NT2/D1 (cell line): Measurements from ENCODE around the gene RHBDF1.

ENCODE experiments used
- DNase-seq: peaks from one replicate; pipeline ENCODE4 v3.0.0-alpha.2; 2011; ENCODE audit warnings: low read depth, low spot score
- H3K27me3 ChIP-seq: 2 replicates; pipeline ENCODE4 v1.6.0; 2011; ENCODE audit warnings: mild to moderate bottlenecking; ENCODE audit not compliant: insufficient read length, insufficient read depth
- H3K36me3 ChIP-seq: 2 replicates; pipeline ENCODE4 v1.6.1; 2011; ENCODE audit warnings: mild to moderate bottlenecking, low read length, mixed read lengths; ENCODE audit not compliant: insufficient read depth, insufficient read length
- H3K4me1 ChIP-seq: 2 replicates; pipeline ENCODE4 v1.5.1; 2011; ENCODE audit not compliant: insufficient read depth, insufficient read length
- H3K4me3 ChIP-seq: 2 replicates; pipeline ENCODE4 v1.5.1; 2011; ENCODE audit warnings: low read depth; ENCODE audit not compliant: insufficient read length
- H3K9ac ChIP-seq: 2 replicates; pipeline ENCODE4 v1.6.0; 2011; ENCODE audit warnings: low read depth; ENCODE audit not compliant: insufficient read length
- H3K9me3 ChIP-seq: 2 replicates; pipeline ENCODE4 v1.5.1; 2011; ENCODE audit warnings: mild to moderate bottlenecking, low read length; ENCODE audit not compliant: insufficient read depth
- SUZ12 ChIP-seq: IDR thresholded peaks from 2 replicates; pipeline ENCODE4 v1.6.1; 2011; ENCODE audit not compliant: insufficient read length, insufficient read depth; ENCODE audit errors: extremely low read depth
- YY1 ChIP-seq: IDR thresholded peaks from 2 replicates; pipeline ENCODE4 v1.6.1; 2011; ENCODE audit not compliant: insufficient read length, insufficient read depth
- ZNF274 ChIP-seq: IDR thresholded peaks from 2 replicates; pipeline ENCODE4 v1.6.1; 2011; ENCODE audit warnings: mild to moderate bottlenecking, low read depth, low read length

Gene RHBDF1

GRCh38 chr16:72561-73548 lies at the start of gene RHBDF1:
RHBDF1 (minus strand) TSS chr16:72631; CDS start chr16:65015, 7,616 bp downstream.
- Histone ChIP-seq H3K36me3 (peaks cover 33% of the 10 kb centered on the region), H3K27me3 (no peaks in the 10 kb centered on the region), H3K9ac (peak within 1 kb of the TSS; percentile 94), H3K4me1 (peaks cover 76% of the 10 kb centered on the region), H3K4me3 (peak within 1 kb of the TSS; percentile 81), H3K9me3 (no peaks in the 10 kb centered on the region)
- DNase-seq, result no peak
- no peak for TF ChIP-seq YY1
- no peak for TF ChIP-seq ZNF274
- no peak for TF ChIP-seq SUZ12

DNA sequence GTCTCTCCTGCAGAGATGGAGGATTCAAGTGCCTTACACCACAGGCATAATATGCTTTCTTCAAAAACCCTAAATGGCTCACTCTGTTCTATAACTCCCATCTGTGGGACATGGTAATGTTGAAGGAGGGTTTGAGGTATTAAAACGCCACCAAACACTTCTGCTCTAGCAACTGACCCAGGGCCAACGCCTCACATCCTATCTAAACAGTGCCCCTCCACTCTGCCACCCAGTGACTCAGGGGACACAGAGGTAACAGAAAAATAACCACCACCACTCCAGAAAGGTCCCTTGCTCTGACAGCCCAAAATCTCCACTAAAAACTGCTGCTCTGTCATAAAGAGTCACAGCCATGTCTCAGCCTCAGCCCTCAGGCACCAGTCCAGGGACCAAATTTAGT lies 48.3 kb upstream of the RHBDF1 start:
- DNase-seq, result no peak
- H3K4me3 ChIP-seq, result no peak overlapping the region
- peaks cover 8% of the 10 kb centered on the region for H3K4me1 ChIP-seq
- H3K9me3 ChIP-seq, result no peaks in the 10 kb centered on the region
- peaks cover 22% of the 10 kb centered on the region for H3K36me3 ChIP-seq
- TF ChIP-seq SUZ12 (no peak), YY1 (no peak), ZNF274 (no peak)
- H3K27me3 ChIP-seq, result no peaks in the 10 kb centered on the region
- no peak overlapping the region for H3K9ac ChIP-seq

GRCh38 chr16:119835-120491 lies 47.5 kb upstream of the RHBDF1 start:
- no peak for DNase-seq
- H3K9me3 ChIP-seq, result no peaks in the 10 kb centered on the region
- peaks cover 22% of the 10 kb centered on the region for H3K36me3 ChIP-seq
- no peaks in the 10 kb centered on the region for H3K27me3 ChIP-seq
- no peak overlapping the region for H3K9ac ChIP-seq
- no peak for TF ChIP-seq YY1
- no peak overlapping the region for H3K4me3 ChIP-seq
- peaks cover 6% of the 10 kb centered on the region for H3K4me1 ChIP-seq

- peaks cover 22% of the 10 kb centered on the region for H3K36me3 ChIP-seq
- H3K9me3 ChIP-seq, result no peaks in the 10 kb centered on the region
- no peak for DNase-seq
- H3K9ac ChIP-seq, result no peak overlapping the region
- H3K27me3 ChIP-seq, result no peaks in the 10 kb centered on the region
- no peak for TF ChIP-seq SUZ12
- TF ChIP-seq ZNF274, result no peak
- no peak for TF ChIP-seq YY1
- H3K4me3 ChIP-seq, result no peak overlapping the region
- H3K4me1 ChIP-seq, result peaks cover 6% of the 10 kb centered on the region
Observed at GRCh38 chr16:119295-119694, 46.9 kb upstream of the RHBDF1 start.

GRCh38 chr16:118857-119256 lies 46.4 kb upstream of the RHBDF1 start:
- no peaks in the 10 kb centered on the region for H3K27me3 ChIP-seq
- peaks cover 24% of the 10 kb centered on the region for H3K36me3 ChIP-seq
- H3K9ac ChIP-seq, result no peak overlapping the region
- no peak for DNase-seq
- H3K4me3 ChIP-seq, result no peak overlapping the region
- H3K9me3 ChIP-seq, result no peaks in the 10 kb centered on the region
- H3K4me1 ChIP-seq, result peaks cover 7% of the 10 kb centered on the region
- no peak for TF ChIP-seq ZNF274
- no peak for TF ChIP-seq SUZ12
- no peak for TF ChIP-seq YY1

GRCh38 chr16:117379-118365 lies 45.2 kb upstream of the RHBDF1 start:
- H3K9me3 ChIP-seq, result no peaks in the 10 kb centered on the region
- no peak for TF ChIP-seq ZNF274
- TF ChIP-seq YY1, result no peak
- no peak for TF ChIP-seq SUZ12
- DNase-seq, result peak; percentile 56

GRCh38 chr16:116015-116414 lies 43.6 kb upstream of the RHBDF1 start:
- H3K9me3 ChIP-seq, result no peaks in the 10 kb centered on the region
- peaks cover 14% of the 10 kb centered on the region for H3K4me1 ChIP-seq
- DNase-seq, result no peak
- no peak overlapping the region for H3K4me3 ChIP-seq
- no peak overlapping the region for H3K9ac ChIP-seq
- peaks cover 31% of the 10 kb centered on the region for H3K36me3 ChIP-seq
- H3K27me3 ChIP-seq, result no peaks in the 10 kb centered on the region
- TF ChIP-seq YY1 (no peak), SUZ12 (no peak), ZNF274 (no peak)

More at GRCh38 chr16:117379-118365, 45.2 kb upstream of the RHBDF1 start:
- Histone ChIP-seq H3K36me3 (peaks cover 20% of the 10 kb centered on the region), H3K4me3 (no peak overlapping the region), H3K4me1 (peaks cover 14% of the 10 kb centered on the region), H3K9ac (no peak overlapping the region), H3K27me3 (no peaks in the 10 kb centered on the region)
